ENCODE measurements around the gene CHN2. TPM values are rescaled to one million over a fixed set of nuclear protein-coding genes. Genes with fewer than 3 reads are reported as not detected.

CHN2 gene
- total RNA-seq, 2 experiments from 2014 or later, result 0.53 to 0.69 TPM

GRCh38 chr7:29442146-29442545 is 247.6 kb downstream of the CHN2 start:
- ChIA-PET CTCF (no interaction called here), POLR2A (no interaction called here)
- DNase-seq, result no peak
- no peak overlapping the region for H3K27ac Mint-ChIP-seq
- no peaks in the 10 kb centered on the region for H3K36me3 Mint-ChIP-seq
- no peaks in the 10 kb centered on the region for H3K9me3 Mint-ChIP-seq
- H3K27me3 Mint-ChIP-seq, result no peaks in the 10 kb centered on the region
- H3K4me3 Mint-ChIP-seq, result no peak overlapping the region
- intact Hi-C loops (cut with micrococcal nuclease), result no loop called here
- H3K4me1 Mint-ChIP-seq (ENCODE audit: low read depth), result no peaks in the 10 kb centered on the region

DNA sequence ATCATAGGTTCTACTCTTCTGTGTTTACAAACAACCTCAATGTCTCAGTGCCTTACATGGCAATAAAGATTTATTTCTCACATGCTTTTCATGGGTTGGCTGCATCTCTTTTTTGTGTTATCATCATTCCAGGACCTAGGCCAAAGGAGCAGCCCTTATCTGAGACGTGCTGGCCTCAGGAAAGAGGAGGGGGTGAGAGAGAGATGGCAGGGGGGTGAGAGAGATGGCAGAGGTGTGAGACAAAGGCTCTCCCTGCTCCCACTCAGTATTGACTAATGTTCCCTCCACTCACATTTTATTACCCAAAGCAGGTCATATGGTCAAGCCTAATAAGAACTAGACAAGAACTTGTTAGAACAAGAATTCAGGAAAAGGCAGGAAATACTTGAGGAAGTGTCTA is 249.0 kb downstream of the CHN2 start:
- intact Hi-C loops (cut with micrococcal nuclease), result no loop called here
- Mint-ChIP-seq H3K27me3 (no peaks in the 10 kb centered on the region), H3K4me1 (ENCODE audit: low read depth) (no peaks in the 10 kb centered on the region), H3K4me3 (no peak overlapping the region), H3K36me3 (no peaks in the 10 kb centered on the region), H3K9me3 (no peaks in the 10 kb centered on the region), H3K27ac (no peak overlapping the region)
- DNase-seq, result no peak
- ChIA-PET CTCF (no interaction called here), POLR2A (no interaction called here)

- intact Hi-C loops (cut with micrococcal nuclease), result no loop called here
- no peak overlapping the region for H3K27ac Mint-ChIP-seq
These were observed 249.7 kb downstream of the CHN2 start for GRCh38 chr7:29444267-29444666.

DNA sequence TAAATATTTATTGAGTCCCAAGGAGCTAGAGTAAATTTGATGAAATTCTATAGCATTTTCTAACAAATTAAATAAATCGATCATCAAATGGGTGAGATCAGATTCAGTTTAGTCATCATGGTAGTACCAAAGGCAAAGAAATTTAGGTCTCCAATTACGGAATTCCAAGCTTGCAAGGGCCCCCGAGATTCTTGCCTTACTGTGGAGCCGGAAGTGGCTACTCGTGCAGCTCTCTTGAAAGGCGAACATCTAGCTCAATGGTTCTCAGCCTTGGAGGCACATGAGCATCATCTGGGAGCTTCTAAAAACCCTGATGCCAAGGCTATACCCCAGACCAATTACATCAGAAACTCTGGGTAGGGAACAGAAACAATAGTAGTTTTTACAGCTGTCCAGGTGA is 251.2 kb downstream of the CHN2 start:
- ChIA-PET POLR2A (no interaction called here), CTCF (no interaction called here)
- Mint-ChIP-seq H3K36me3 (no peaks in the 10 kb centered on the region), H3K27ac (no peak overlapping the region), H3K27me3 (no peaks in the 10 kb centered on the region), H3K4me1 (ENCODE audit: low read depth) (no peaks in the 10 kb centered on the region), H3K4me3 (no peak overlapping the region), H3K9me3 (no peaks in the 10 kb centered on the region)
- intact Hi-C loops (cut with micrococcal nuclease), result no loop called here
- no peak for DNase-seq

More at GRCh38 chr7:29444267-29444666, 249.7 kb downstream of the CHN2 start:
- H3K4me3 Mint-ChIP-seq, result no peak overlapping the region
- ChIA-PET CTCF (interaction anchor here (0.6 kb wide), 1 partner anchor 18 kb away, joined by 3 read pairs; no protein-coding TSS in a partner anchor), POLR2A (no interaction called here)
- H3K4me1 Mint-ChIP-seq (ENCODE audit: low read depth), result no peaks in the 10 kb centered on the region
- DNase-seq, result no peak
- no peaks in the 10 kb centered on the region for H3K27me3 Mint-ChIP-seq
- H3K36me3 Mint-ChIP-seq, result no peaks in the 10 kb centered on the region
- no peaks in the 10 kb centered on the region for H3K9me3 Mint-ChIP-seq

DNA sequence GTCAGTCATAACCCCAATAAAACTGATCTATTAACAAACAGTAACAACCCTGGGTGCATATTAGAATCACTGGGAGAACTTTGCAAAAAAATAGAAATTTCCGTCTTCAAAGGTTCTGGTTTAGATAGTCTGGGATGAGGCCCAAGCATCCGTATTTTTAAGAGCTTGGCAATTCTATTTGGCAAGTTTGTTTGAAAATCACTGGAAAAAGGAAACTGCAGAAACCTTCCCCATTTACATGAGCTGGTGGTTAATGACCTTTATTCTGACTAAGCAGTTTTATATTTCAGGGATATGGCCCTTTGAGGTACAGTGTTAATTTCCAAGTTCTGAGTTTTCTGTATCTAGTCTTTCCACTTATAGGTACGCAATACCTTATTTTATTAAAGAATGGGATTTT is 253.3 kb downstream of the CHN2 start:
- ChIA-PET CTCF (no interaction called here), POLR2A (no interaction called here)
- Mint-ChIP-seq H3K27me3 (no peaks in the 10 kb centered on the region), H3K9me3 (no peaks in the 10 kb centered on the region), H3K36me3 (no peaks in the 10 kb centered on the region), H3K4me3 (no peak overlapping the region), H3K4me1 (ENCODE audit: low read depth) (no peaks in the 10 kb centered on the region), H3K27ac (no peak overlapping the region)
- DNase-seq, result no peak
- intact Hi-C loops (cut with micrococcal nuclease), result no loop called here

GRCh38 chr7:29449569-29450260 is 255.1 kb downstream of the CHN2 start:
- Mint-ChIP-seq H3K4me3 (no peak overlapping the region), H3K36me3 (no peaks in the 10 kb centered on the region), H3K4me1 (ENCODE audit: low read depth) (no peaks in the 10 kb centered on the region), H3K27me3 (no peaks in the 10 kb centered on the region), H3K9me3 (no peaks in the 10 kb centered on the region), H3K27ac (no peak overlapping the region)
- POLR2A ChIA-PET, result no interaction called here
- intact Hi-C loops (cut with micrococcal nuclease), result no loop called here
- DNase-seq, result no peak
- CTCF ChIA-PET, result interaction anchor here (1.0 kb wide), 1 partner anchor 41 kb away, joined by 3 read pairs; no protein-coding TSS in a partner anchor

- H3K36me3 Mint-ChIP-seq, result no peaks in the 10 kb centered on the region
- intact Hi-C loops (cut with micrococcal nuclease), result no loop called here
- no peak for DNase-seq
- H3K4me1 Mint-ChIP-seq (ENCODE audit: low read depth), result no peaks in the 10 kb centered on the region
- H3K27me3 Mint-ChIP-seq, result peaks cover 2% of the 10 kb centered on the region
- POLR2A ChIA-PET, result no interaction called here
- H3K27ac Mint-ChIP-seq, result no peak overlapping the region
- H3K9me3 Mint-ChIP-seq, result no peaks in the 10 kb centered on the region
- CTCF ChIA-PET, result no interaction called here
- H3K4me3 Mint-ChIP-seq, result no peak overlapping the region
These were observed 258.4 kb downstream of the CHN2 start for GRCh38 chr7:29453021-29453420.

DNA sequence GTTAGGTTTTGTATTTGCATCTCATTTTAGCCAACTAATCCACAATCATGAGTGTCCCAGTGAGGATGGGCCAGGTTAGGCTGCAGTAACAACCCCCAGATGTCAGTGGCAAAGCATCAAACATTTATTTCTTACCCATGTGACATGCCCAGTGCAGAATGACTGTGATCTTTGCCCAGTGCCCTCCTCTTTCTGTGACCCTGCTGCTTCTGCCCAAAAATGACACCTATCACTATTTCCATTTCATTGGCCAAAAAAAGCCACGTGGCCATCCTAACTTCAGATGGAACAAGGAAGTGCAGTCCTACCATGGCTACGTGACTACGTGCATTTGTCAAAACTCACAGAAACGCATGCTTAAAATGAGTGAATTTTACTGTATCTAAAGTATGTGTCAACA is 259.9 kb downstream of the CHN2 start:
- H3K4me1 Mint-ChIP-seq (ENCODE audit: low read depth), result no peaks in the 10 kb centered on the region
- no peaks in the 10 kb centered on the region for H3K9me3 Mint-ChIP-seq
- no peak overlapping the region for H3K27ac Mint-ChIP-seq
- H3K36me3 Mint-ChIP-seq, result no peaks in the 10 kb centered on the region
- DNase-seq, result no peak
- H3K4me3 Mint-ChIP-seq, result no peak overlapping the region
- intact Hi-C loops (cut with micrococcal nuclease), result no loop called here
- ChIA-PET POLR2A (no interaction called here), CTCF (no interaction called here)
- peaks cover 2% of the 10 kb centered on the region for H3K27me3 Mint-ChIP-seq

DNA sequence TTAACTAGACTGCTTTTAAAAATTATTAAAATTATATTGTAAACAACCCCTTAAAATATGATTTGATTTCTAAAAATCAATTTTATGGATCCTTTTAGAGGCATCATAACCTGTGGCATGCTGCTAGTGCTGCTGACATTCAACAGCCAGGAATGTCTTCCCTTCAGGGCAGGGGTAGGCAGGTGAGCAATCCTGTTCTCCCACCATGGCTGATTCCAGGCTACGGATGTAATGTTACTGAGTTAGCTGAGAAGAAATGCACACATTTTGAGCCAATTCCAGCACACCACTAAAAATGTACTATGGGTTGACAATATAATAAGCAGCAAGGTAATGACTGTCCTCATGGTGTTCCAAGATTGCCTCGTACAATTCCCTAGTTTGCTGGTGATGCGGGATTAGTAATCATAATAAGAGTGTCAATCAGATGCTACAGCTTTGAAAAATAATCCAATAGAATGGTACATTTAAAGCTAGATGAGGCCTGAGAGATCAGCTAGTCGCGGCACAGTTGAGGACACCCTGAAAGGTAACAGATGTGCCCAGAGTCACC is 260.4 kb downstream of the CHN2 start:
- Mint-ChIP-seq H3K4me3 (no peak overlapping the region), H3K4me1 (ENCODE audit: low read depth) (no peaks in the 10 kb centered on the region), H3K9me3 (no peaks in the 10 kb centered on the region), H3K27me3 (peaks cover 2% of the 10 kb centered on the region), H3K36me3 (no peaks in the 10 kb centered on the region), H3K27ac (no peak overlapping the region)
- intact Hi-C loops (cut with micrococcal nuclease), result no loop called here
- CTCF ChIA-PET, result no interaction called here
- no peak for DNase-seq
- POLR2A ChIA-PET, result no interaction called here

DNA sequence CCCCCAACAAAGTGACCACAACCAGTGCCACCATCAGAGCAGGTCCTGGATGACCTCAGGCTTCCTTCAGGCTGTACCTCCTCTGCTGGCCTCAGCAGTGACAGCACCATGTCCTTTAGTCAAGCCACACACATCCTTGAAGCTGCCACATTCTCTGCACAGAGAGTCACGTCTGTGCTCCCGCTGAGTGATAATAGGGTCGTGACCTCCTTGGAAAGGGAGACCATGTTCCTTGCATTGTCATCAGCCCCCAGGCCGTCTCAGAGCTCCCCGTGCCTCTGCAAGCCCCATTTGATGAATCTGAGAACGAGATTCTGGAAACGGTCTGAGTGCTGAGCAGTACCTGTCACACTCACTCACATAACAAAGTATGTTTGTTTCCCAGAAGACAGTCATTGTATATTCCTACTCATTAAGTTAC is 262.6 kb downstream of the CHN2 start:
- no peak overlapping the region for H3K4me3 Mint-ChIP-seq
- POLR2A ChIA-PET, result no interaction called here

DNA sequence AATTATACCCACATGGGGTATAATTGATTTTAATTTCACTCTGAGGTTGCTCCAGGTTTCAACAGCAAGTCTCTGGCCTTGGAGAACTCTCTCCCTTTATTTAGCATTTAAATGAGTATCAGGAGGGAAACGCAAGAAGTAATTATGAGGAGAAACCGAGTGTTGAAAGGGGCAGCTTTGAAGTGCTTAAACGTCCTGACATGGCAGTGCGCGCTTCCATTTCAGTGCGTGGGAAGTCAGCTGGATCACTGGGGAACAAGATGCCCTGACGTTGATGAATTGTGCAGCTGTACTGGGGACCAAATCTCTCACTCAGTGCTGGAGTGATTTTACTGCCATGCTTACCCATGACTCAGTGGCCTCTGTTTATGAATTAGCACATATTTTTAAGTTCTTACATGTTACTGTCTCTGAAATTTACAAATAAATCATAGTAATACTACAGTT is 263.0 kb downstream of the CHN2 start:
- H3K27me3 Mint-ChIP-seq, result peaks cover 2% of the 10 kb centered on the region
- intact Hi-C loops (cut with micrococcal nuclease), result no loop called here
- H3K27ac Mint-ChIP-seq, result no peak overlapping the region
- CTCF ChIA-PET, result no interaction called here
- H3K36me3 Mint-ChIP-seq, result no peaks in the 10 kb centered on the region
- POLR2A ChIA-PET, result no interaction called here
- H3K4me3 Mint-ChIP-seq, result no peak overlapping the region
- DNase-seq, result no peak
- H3K4me1 Mint-ChIP-seq (ENCODE audit: low read depth), result no peaks in the 10 kb centered on the region
- H3K9me3 Mint-ChIP-seq, result no peaks in the 10 kb centered on the region

More for the DNA sequence above, 262.6 kb downstream of the CHN2 start:
- intact Hi-C loops (cut with micrococcal nuclease), result no loop called here
- H3K9me3 Mint-ChIP-seq, result no peaks in the 10 kb centered on the region
- DNase-seq, result no peak
- peaks cover 2% of the 10 kb centered on the region for H3K27me3 Mint-ChIP-seq
- no peaks in the 10 kb centered on the region for H3K4me1 Mint-ChIP-seq (ENCODE audit: low read depth)
- no peak overlapping the region for H3K27ac Mint-ChIP-seq
- no peaks in the 10 kb centered on the region for H3K36me3 Mint-ChIP-seq
- CTCF ChIA-PET, result no interaction called here

- no peaks in the 10 kb centered on the region for H3K4me1 Mint-ChIP-seq (ENCODE audit: low read depth)
- H3K27ac Mint-ChIP-seq, result no peak overlapping the region
- H3K4me3 Mint-ChIP-seq, result no peak overlapping the region
- H3K36me3 Mint-ChIP-seq, result no peaks in the 10 kb centered on the region
- POLR2A ChIA-PET, result no interaction called here
- peaks cover 2% of the 10 kb centered on the region for H3K27me3 Mint-ChIP-seq
- H3K9me3 Mint-ChIP-seq, result no peaks in the 10 kb centered on the region
- CTCF ChIA-PET, result no interaction called here
- no peak for DNase-seq
- intact Hi-C loops (cut with micrococcal nuclease), result no loop called here
These were observed 264.4 kb downstream of the CHN2 start for GRCh38 chr7:29458933-29459332.

DNA sequence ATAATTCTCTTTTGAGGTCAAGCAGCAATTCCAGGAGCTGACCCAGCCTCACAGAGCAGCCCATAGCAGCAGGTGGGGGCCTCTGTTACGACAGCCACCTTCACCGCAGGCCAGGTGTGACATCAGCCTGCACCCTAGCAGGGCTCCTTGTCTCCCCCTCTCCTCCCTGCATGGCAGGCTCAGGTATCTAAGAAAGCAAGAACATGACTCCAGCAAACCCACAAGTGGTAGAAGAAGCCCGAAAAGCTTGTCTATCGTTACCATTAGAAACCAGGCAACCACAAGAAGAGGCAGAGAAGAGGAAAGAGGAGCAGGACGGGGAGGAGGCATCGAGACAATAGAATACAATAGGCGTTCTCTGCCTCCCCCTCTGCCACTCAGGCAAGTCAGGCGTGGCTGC is 265.0 kb downstream of the CHN2 start:
- Mint-ChIP-seq H3K4me3 (no peak overlapping the region), H3K9me3 (no peaks in the 10 kb centered on the region), H3K4me1 (ENCODE audit: low read depth) (no peaks in the 10 kb centered on the region), H3K27me3 (peaks cover 2% of the 10 kb centered on the region), H3K27ac (no peak overlapping the region), H3K36me3 (no peaks in the 10 kb centered on the region)
- intact Hi-C loops (cut with micrococcal nuclease), result no loop called here
- ChIA-PET CTCF (no interaction called here), POLR2A (no interaction called here)
- no peak for DNase-seq

All from activated CD4-positive, alpha-beta memory T cell treated with anti-CD3 and anti-CD28 coated beads for 36 hours (primary cell).